Ureter (tissue), 1 donor: ENCODE data around the gene SLC25A39. TPM values are rescaled to one million over a fixed set of nuclear protein-coding genes. Genes with fewer than 3 reads are reported as not detected.
"Not testable (repeated sequence)": the region's sequence is repeated elsewhere in the genome, so short reads cannot be mapped to it uniquely, and the experiment has no call there.

ENCODE experiments used
- DNase-seq: peaks from one replicate; pipeline ENCODE4 v3.0.0-alpha.2; 2020; ENCODE audit warnings: low spot score
- total RNA-seq: library from RNA; stranded (reverse); gene quantifications from one replicate; pipeline ENCODE4 v1.2.4, GENCODE V29; 2023
- donor health status: DM: yes; HTN: yes; CAD: no.

SLC25A39 gene
- total RNA-seq, 1 donor from 2014 or later, result 135 TPM

GRCh38 chr17:44354582-44355561 is 30.2 kb upstream of the SLC25A39 start:
- no peak for DNase-seq

GRCh38 chr17:44353672-44354331 is 29.2 kb upstream of the SLC25A39 start:
- DNase-seq, result no peak

GRCh38 chr17:44352828-44353671 is 28.4 kb upstream of the SLC25A39 start:
- DNase-seq, result no peak

- no peak for DNase-seq
These were observed 27.6 kb upstream of the SLC25A39 start for GRCh38 chr17:44351961-44352827.

GRCh38 chr17:44351464-44351863 is 26.8 kb upstream of the SLC25A39 start:
- DNase-seq, result no peak

GRCh38 chr17:44350733-44351226 is 26.2 kb upstream of the SLC25A39 start:
- no peak for DNase-seq

GRCh38 chr17:44349553-44350070 is 25.0 kb upstream of the SLC25A39 start:
- DNase-seq, result no peak

- DNase-seq, result no peak
These were observed 24.4 kb upstream of the SLC25A39 start for GRCh38 chr17:44348988-44349364.

GRCh38 chr17:44348234-44348987 is 23.8 kb upstream of the SLC25A39 start:
- DNase-seq, result no peak

- not testable (repeated sequence) for DNase-seq
These were observed 22.8 kb upstream of the SLC25A39 start for GRCh38 chr17:44347206-44348055.

- no peak for DNase-seq
These were observed 21.6 kb upstream of the SLC25A39 start for GRCh38 chr17:44346064-44346844.

GRCh38 chr17:44345454-44346026 is 20.9 kb upstream of the SLC25A39 start:
- DNase-seq, result no peak

GRCh38 chr17:44344939-44345453 is 20.4 kb upstream of the SLC25A39 start, which contains the start of gene GRN:
GRN (plus strand) TSS chr17:44345302; CDS start chr17:44349165, 3,863 bp downstream.
- peak; percentile 97 for DNase-seq

- DNase-seq, result no peak
These were observed 19.0 kb upstream of the SLC25A39 start for GRCh38 chr17:44343510-44344209.

- not testable (repeated sequence) for DNase-seq
These were observed 15.9 kb upstream of the SLC25A39 start for GRCh38 chr17:44340553-44340952.

- DNase-seq, result no peak
These were observed 14.1 kb upstream of the SLC25A39 start for GRCh38 chr17:44338702-44339101.

GRCh38 chr17:44335968-44336367 is 11.3 kb upstream of the SLC25A39 start:
- no peak for DNase-seq
